ENCODE measurements around the gene SLC15A2. TPM values are rescaled to one million over a fixed set of nuclear protein-coding genes. Genes with fewer than 3 reads are reported as not detected.

SLC15A2 gene
- 8.1 and 10.7 TPM in 2 replicates for total RNA-seq (2011; cell fraction: chromatin; rRNA removed; ENCODE audit: low replicate concordance)
- 0.33 and 0.66 TPM in 2 replicates for total RNA-seq (2011; cell fraction: nucleolus; rRNA removed)
- total RNA-seq (2011; cell fraction: nucleoplasm; rRNA removed): 1.0 and 1.8 TPM in 2 replicates
- 0.05 and 0.12 TPM in 2 replicates for total RNA-seq (2014; rRNA removed)
- 0.25 and 0.29 TPM in 2 replicates for total RNA-seq (2014; rRNA removed; fragmentation: Illumina TruSeq; extraction: Trizol)
- total RNA-seq (2015; rRNA removed; fragmentation: Illumina TruSeq; extraction: Trizol): 0.30 and 0.43 TPM in 2 replicates
- total RNA-seq (2021): 0.24 and 0.42 TPM in 2 replicates
- polyA plus RNA-seq (2011; rRNA removed): 0.53 and 0.92 TPM in 2 replicates
- 0.13 and 0.38 TPM in 2 replicates for polyA plus RNA-seq (2011; cell fraction: cytosol; rRNA removed)
- polyA plus RNA-seq (2011; cell fraction: nucleus; rRNA removed): 4.0 and 6.7 TPM in 2 replicates
- polyA plus RNA-seq (2012): 0.23 and 0.69 TPM in 2 replicates
- polyA plus RNA-seq (2014; fragmentation: Illumina TruSeq; extraction: Trizol): 0.13 and 0.18 TPM in 2 replicates
- under 1 TPM in 1 of 2 experiments, not detected in 1; 0.25 TPM for polyA plus RNA-seq (2014; fragmentation: Nextera tagmentation; extraction: Ambion mirVana)
- polyA plus RNA-seq (2014; rRNA removed): 0.28 and 0.51 TPM in 2 replicates
- polyA minus RNA-seq (2011; rRNA and poly(A)+ RNA removed): 1.6 and 2.6 TPM in 2 replicates
- polyA minus RNA-seq (2011; cell fraction: cytosol; rRNA and poly(A)+ RNA removed): not detected in 2 replicates
- 2.4 and 2.7 TPM in 2 replicates for polyA minus RNA-seq (2011; cell fraction: nucleus; rRNA and poly(A)+ RNA removed)
- Bru-seq, nascent RNA: percentile 39 among the genes with signal in this experiment
- BruChase-seq, experiment 1, labeled RNA remaining after a 2-hour chase: percentile 45 among the genes with signal in this experiment
- percentile 48 among the genes with signal in this experiment for BruChase-seq, experiment 2, labeled RNA remaining after a 6-hour chase
- long read RNA-seq, experiment 1: 0 reads
- long read RNA-seq, experiment 2, partial matches to known transcripts: 0 of 1 reads
- long read RNA-seq, experiment 2, other reads (novel, unspliced or antisense): 1 of 1 reads
- long read RNA-seq, experiment 3: 0 reads

GRCh38 chr3:121894301-121894990 is at the start of gene SLC15A2:
TSS of gene SLC15A2 (plus strand) at chr3:121894401. CDS start at chr3:121894477, 76 bp downstream.
- FAIRE-seq: no peak
- Histone ChIP-seq H3K4me3 (no peak within 1 kb of the TSS), H2AFZ (ENCODE audit: low read depth, low read length) (no peak within 1 kb of the TSS), H3K9me3 (replicated peaks; ENCODE audit: control insufficient read depth, insufficient read depth, low read depth, low read length) (no peaks in the 10 kb centered on the region), H4K20me1 (replicated peaks; ENCODE audit: control insufficient read depth, insufficient read depth, low read length) (no peaks in the 10 kb centered on the region), H3K36me3 (ENCODE audit: control insufficient read depth, insufficient read depth, low read length) (no peaks in the 10 kb centered on the region), H3K27ac (ENCODE audit: extremely low read depth, low read depth, low read length) (no peak within 1 kb of the TSS), H3K9ac (ENCODE audit: insufficient read depth in 1 of 2, low read depth in 2 of 2, low read length in 2 of 2) (no peak within 1 kb of the TSS), H3K4me2 (ENCODE audit: insufficient read depth, low read length) (no peak within 1 kb of the TSS), H3K9me1 (ENCODE audit: control insufficient read depth, insufficient read depth, low read length) (no peaks in the 10 kb centered on the region), H3K27me3 (ENCODE audit: control insufficient read depth in 2 of 2, insufficient read depth in 2 of 2, low read length in 2 of 2) (no peaks in the 10 kb centered on the region), H3K4me1 (replicated peaks in 1 of 2; ENCODE audit: control insufficient read depth in 2 of 2, insufficient read depth in 2 of 2, low read length in 2 of 2) (no peaks in the 10 kb centered on the region), H3K79me2 (ENCODE audit: control insufficient read depth, insufficient read depth, low read length) (no peaks in the 10 kb centered on the region)
- WGBS (ENCODE audit: insufficient coverage, low coverage, missing lambda C conversion rate): 3% methylated on average over 3 of the region's 3 CpGs
- no peak for ATAC-seq
- ChIA-PET POLR2A (no interaction called here), CTCF (ENCODE audit: low intra/inter-chr PET ratio) (no interaction called here)
- TF ChIP-seq ZNF347 (CRISPR knock-in tag; IDR thresholded peaks at IDR 0.05; ENCODE audit: low read depth): no peak
- no peak for DNase-seq (ENCODE audit: extremely low read depth in 1 of 4, low spot score in 3 of 4)
- BruUV-seq (replicated peaks): no TSS peak
- in situ Hi-C loops (cut with MboI) (no loop called here), intact Hi-C loops (cut with micrococcal nuclease) (no loop called here)

Measured in K562 (cell line).